ENCODE data around the gene KCNJ9.

The KCNJ9 gene

DNA sequence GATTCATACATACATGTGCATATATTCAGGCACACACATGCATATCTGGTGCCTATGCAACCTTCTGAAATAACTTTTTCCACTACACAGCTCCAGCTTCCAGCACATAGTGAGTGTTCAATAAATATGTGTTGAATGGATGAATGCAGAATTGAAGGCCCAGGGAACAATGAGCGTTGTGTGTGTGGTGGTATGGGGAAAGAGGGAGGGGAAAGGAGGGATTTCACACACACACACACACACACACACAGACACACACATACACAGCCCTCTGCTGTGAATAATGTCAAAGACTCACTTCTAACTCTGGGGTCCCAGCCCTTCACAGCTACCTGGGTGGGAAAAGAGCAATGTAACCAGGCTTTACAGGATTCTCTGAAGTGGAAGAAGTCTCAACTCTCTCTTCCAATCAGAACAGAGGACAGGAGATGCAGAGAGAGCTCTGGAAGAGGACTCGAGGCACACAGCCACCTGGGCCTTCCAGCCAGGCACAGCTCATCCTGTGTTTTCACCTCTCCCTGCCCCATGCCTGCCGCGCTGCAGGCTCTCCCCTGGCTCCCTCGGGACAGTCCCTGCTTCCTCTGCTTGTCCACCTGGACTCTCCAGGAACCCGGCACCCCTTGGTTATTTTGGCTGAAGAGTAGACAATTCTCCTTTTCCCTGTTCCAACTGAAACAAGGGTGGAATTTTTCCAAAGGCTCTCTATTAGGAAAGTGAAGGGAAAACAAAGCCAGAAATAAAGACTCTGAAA is 22.5 kb downstream of the KCNJ9 start:
- no peak overlapping the region for H2BK120ac ChIP-seq (ENCODE audit: insufficient read depth, low read length, poor library complexity)
- no peak overlapping the region for H2AK5ac ChIP-seq (ENCODE audit: low read length)
- H2BK5ac ChIP-seq (ENCODE audit: low read depth, low read length, poor library complexity), result no peak overlapping the region
- no peaks in the 10 kb centered on the region for H3K79me1 ChIP-seq (ENCODE audit: low read length)
- no peak overlapping the region for H4K8ac ChIP-seq (ENCODE audit: low read depth, low read length)
- H3K79me2 ChIP-seq (ENCODE audit: control insufficient read depth, insufficient read depth, low read length, poor library complexity), result no peaks in the 10 kb centered on the region
- H2AFZ ChIP-seq (ENCODE audit: insufficient read depth, low read length, poor library complexity), result no peak overlapping the region
- H3K14ac ChIP-seq (ENCODE audit: low read length), result no peak overlapping the region
- H3K4me2 ChIP-seq (ENCODE audit: low read length), result no peak overlapping the region
- no peak overlapping the region for H2BK12ac ChIP-seq (ENCODE audit: low read length)
- no peak overlapping the region for H4K12ac ChIP-seq (ENCODE audit: low read depth, low read length)
- no peaks in the 10 kb centered on the region for H3K9me3 ChIP-seq (ENCODE audit: insufficient read depth, low read depth, low read length)
- H4K91ac ChIP-seq (ENCODE audit: low read depth, low read length), result no peak overlapping the region
- H3K27ac ChIP-seq (ENCODE audit: low read depth, low read length), result no peak overlapping the region
- no peak overlapping the region for H3K9ac ChIP-seq (ENCODE audit: low read length)
- H3K18ac ChIP-seq (ENCODE audit: low read length), result no peak overlapping the region
- no peak overlapping the region for H3K23ac ChIP-seq (ENCODE audit: low read length)
- peaks cover 3 to 6% of the 10 kb centered on the region in 2 experiments for H3K4me1 ChIP-seq (ENCODE audit: control insufficient read depth in 1 of 2, insufficient read depth in 2 of 2, low read length in 2 of 2)
- DNase-seq, result no peak
- no peak overlapping the region for H3K4me3 ChIP-seq (ENCODE audit: low read depth, low read length)
- no peaks in the 10 kb centered on the region for H3K27me3 ChIP-seq (ENCODE audit: insufficient read depth, low read length)
- H3K36me3 ChIP-seq (ENCODE audit: control insufficient read depth in 1 of 2, insufficient read depth in 2 of 2, low read length in 2 of 2), result no peaks in the 10 kb centered on the region
- WGBS (ENCODE audit: extremely low coverage, insufficient coverage, insufficient read length), result no CpG with 5 or more reads among the region's 6 CpGs
- no peak overlapping the region for H3K4ac ChIP-seq (ENCODE audit: low read depth, low read length)

DNA sequence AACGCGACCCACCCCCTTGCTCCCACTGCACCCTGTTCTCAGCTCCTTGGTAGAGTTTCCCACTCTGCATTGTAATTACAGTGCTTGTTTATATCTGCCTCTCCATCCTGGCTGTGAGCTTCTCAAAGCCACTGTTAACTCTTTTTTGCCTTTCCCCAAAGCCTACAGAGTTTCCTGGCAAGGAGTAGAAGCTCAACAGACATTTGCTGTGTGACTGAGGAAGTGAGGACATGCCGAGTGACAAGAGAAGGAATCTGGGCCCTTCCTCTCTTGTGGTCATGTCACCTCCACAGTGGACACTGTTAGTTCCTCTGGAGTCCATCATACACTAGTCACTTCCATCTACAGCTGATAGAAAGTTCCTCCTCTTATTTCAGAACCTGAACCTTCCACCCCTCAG is 23.1 kb downstream of the KCNJ9 start:
- Histone ChIP-seq H4K91ac (ENCODE audit: low read depth, low read length) (no peak overlapping the region), H2AK5ac (ENCODE audit: low read length) (no peak overlapping the region), H3K18ac (ENCODE audit: low read length) (no peak overlapping the region), H3K4ac (ENCODE audit: low read depth, low read length) (no peak overlapping the region), H3K9me3 (ENCODE audit: insufficient read depth, low read depth, low read length) (no peaks in the 10 kb centered on the region), H2BK12ac (ENCODE audit: low read length) (no peak overlapping the region), H3K36me3 (ENCODE audit: control insufficient read depth in 1 of 2, insufficient read depth in 2 of 2, low read length in 2 of 2) (no peaks in the 10 kb centered on the region), H3K23ac (ENCODE audit: low read length) (no peak overlapping the region), H3K79me1 (ENCODE audit: low read length) (no peaks in the 10 kb centered on the region), H4K12ac (ENCODE audit: low read depth, low read length) (no peak overlapping the region), H2BK5ac (ENCODE audit: low read depth, low read length, poor library complexity) (no peak overlapping the region), H3K27ac (ENCODE audit: low read depth, low read length) (no peak overlapping the region), H3K4me2 (ENCODE audit: low read length) (no peak overlapping the region), H3K9ac (ENCODE audit: low read length) (no peak overlapping the region), H2BK120ac (ENCODE audit: insufficient read depth, low read length, poor library complexity) (no peak overlapping the region), H3K79me2 (ENCODE audit: control insufficient read depth, insufficient read depth, low read length, poor library complexity) (no peaks in the 10 kb centered on the region), H3K4me3 (ENCODE audit: low read depth, low read length) (no peak overlapping the region), H3K4me1 (ENCODE audit: control insufficient read depth in 1 of 2, insufficient read depth in 2 of 2, low read length in 2 of 2) (peaks cover 3 to 4% of the 10 kb centered on the region in 2 experiments), H3K27me3 (ENCODE audit: insufficient read depth, low read length) (no peaks in the 10 kb centered on the region), H2AFZ (ENCODE audit: insufficient read depth, low read length, poor library complexity) (no peak overlapping the region), H4K8ac (ENCODE audit: low read depth, low read length) (no peak overlapping the region), H3K14ac (ENCODE audit: low read length) (no peak overlapping the region)
- WGBS (ENCODE audit: extremely low coverage, insufficient coverage, insufficient read length), result no CpG with 5 or more reads among the region's 3 CpGs
- DNase-seq, result no peak

DNA sequence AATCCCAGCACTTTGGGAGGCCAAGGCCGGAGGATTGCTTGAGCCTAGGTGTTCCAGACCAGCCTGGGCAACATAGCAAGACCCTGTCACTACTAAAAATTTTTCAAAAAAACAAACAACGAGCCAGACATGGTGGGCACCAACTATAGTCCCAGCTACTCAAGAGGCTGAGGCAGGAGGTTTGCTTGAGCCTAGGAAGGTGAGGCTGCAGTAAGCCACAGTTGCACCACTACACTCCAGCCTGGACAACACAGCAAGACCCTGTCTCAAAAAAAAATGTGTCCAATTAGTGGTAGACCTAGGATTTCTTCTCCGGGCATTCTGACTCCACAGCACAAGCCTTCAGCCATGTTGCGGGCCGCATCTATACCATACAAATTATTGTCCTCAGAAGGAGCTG is 23.8 kb downstream of the KCNJ9 start:
- Histone ChIP-seq H4K12ac (ENCODE audit: low read depth, low read length) (no peak overlapping the region), H3K14ac (ENCODE audit: low read length) (no peak overlapping the region), H3K9ac (ENCODE audit: low read length) (no peak overlapping the region), H3K4me2 (ENCODE audit: low read length) (no peak overlapping the region), H3K9me3 (ENCODE audit: insufficient read depth, low read depth, low read length) (no peaks in the 10 kb centered on the region), H2AFZ (ENCODE audit: insufficient read depth, low read length, poor library complexity) (no peak overlapping the region), H3K18ac (ENCODE audit: low read length) (no peak overlapping the region), H3K4ac (ENCODE audit: low read depth, low read length) (no peak overlapping the region), H2BK120ac (ENCODE audit: insufficient read depth, low read length, poor library complexity) (no peak overlapping the region), H3K4me1 (ENCODE audit: control insufficient read depth in 1 of 2, insufficient read depth in 2 of 2, low read length in 2 of 2) (peaks cover 3 to 4% of the 10 kb centered on the region in 2 experiments), H2BK12ac (ENCODE audit: low read length) (no peak overlapping the region), H3K27me3 (ENCODE audit: insufficient read depth, low read length) (no peaks in the 10 kb centered on the region), H4K8ac (ENCODE audit: low read depth, low read length) (no peak overlapping the region), H3K79me1 (ENCODE audit: low read length) (no peaks in the 10 kb centered on the region), H4K91ac (ENCODE audit: low read depth, low read length) (no peak overlapping the region), H3K27ac (ENCODE audit: low read depth, low read length) (no peak overlapping the region), H2BK5ac (ENCODE audit: low read depth, low read length, poor library complexity) (no peak overlapping the region), H3K23ac (ENCODE audit: low read length) (no peak overlapping the region), H3K4me3 (ENCODE audit: low read depth, low read length) (no peak overlapping the region), H2AK5ac (ENCODE audit: low read length) (no peak overlapping the region), H3K79me2 (ENCODE audit: control insufficient read depth, insufficient read depth, low read length, poor library complexity) (no peaks in the 10 kb centered on the region), H3K36me3 (ENCODE audit: control insufficient read depth in 1 of 2, insufficient read depth in 2 of 2, low read length in 2 of 2) (no peaks in the 10 kb centered on the region)
- no peak for DNase-seq
- WGBS (ENCODE audit: extremely low coverage, insufficient coverage, insufficient read length), result no CpG with 5 or more reads among the region's 5 CpGs

DNA sequence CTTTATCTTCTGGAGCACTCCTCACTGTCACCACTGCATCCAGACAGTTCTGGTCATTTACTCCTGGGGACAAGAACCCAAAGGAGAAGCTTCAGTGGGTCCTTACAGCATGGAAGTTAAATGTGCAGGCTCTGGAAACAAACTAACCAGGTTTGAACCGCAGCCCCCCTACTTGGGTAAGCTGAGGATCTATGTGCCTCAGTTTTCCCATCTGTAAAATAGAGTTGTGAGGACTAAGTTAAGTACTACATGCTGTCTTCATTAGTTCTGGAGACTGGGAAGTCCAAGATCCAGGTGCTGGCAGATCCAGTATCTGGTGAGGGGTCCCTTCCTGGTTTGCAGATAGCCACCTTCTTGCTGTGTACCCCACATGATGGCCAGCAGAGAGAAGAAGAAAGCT is 26.2 kb downstream of the KCNJ9 start:
- no CpG with 5 or more reads among the region's 1 CpG for WGBS (ENCODE audit: extremely low coverage, insufficient coverage, insufficient read length)
- H4K91ac ChIP-seq (ENCODE audit: low read depth, low read length), result no peak overlapping the region
- no peaks in the 10 kb centered on the region for H3K36me3 ChIP-seq (ENCODE audit: control insufficient read depth in 1 of 2, insufficient read depth in 2 of 2, low read length in 2 of 2)

More for the DNA sequence above, 26.2 kb downstream of the KCNJ9 start:
- Histone ChIP-seq H3K27me3 (ENCODE audit: insufficient read depth, low read length) (no peaks in the 10 kb centered on the region), H3K4me3 (ENCODE audit: low read depth, low read length) (no peak overlapping the region), H3K9ac (ENCODE audit: low read length) (no peak overlapping the region), H3K79me1 (ENCODE audit: low read length) (no peaks in the 10 kb centered on the region), H2AK5ac (ENCODE audit: low read length) (no peak overlapping the region), H3K4me2 (ENCODE audit: low read length) (no peak overlapping the region), H4K12ac (ENCODE audit: low read depth, low read length) (no peak overlapping the region), H3K9me3 (ENCODE audit: insufficient read depth, low read depth, low read length) (peaks cover 2% of the 10 kb centered on the region), H2BK120ac (ENCODE audit: insufficient read depth, low read length, poor library complexity) (no peak overlapping the region), H3K27ac (ENCODE audit: low read depth, low read length) (no peak overlapping the region), H2BK5ac (ENCODE audit: low read depth, low read length, poor library complexity) (no peak overlapping the region), H2AFZ (ENCODE audit: insufficient read depth, low read length, poor library complexity) (no peak overlapping the region), H3K14ac (ENCODE audit: low read length) (no peak overlapping the region), H3K23ac (ENCODE audit: low read length) (no peak overlapping the region), H2BK12ac (ENCODE audit: low read length) (no peak overlapping the region), H4K8ac (ENCODE audit: low read depth, low read length) (no peak overlapping the region), H3K79me2 (ENCODE audit: control insufficient read depth, insufficient read depth, low read length, poor library complexity) (no peaks in the 10 kb centered on the region), H3K4ac (ENCODE audit: low read depth, low read length) (no peak overlapping the region), H3K18ac (ENCODE audit: low read length) (no peak overlapping the region), H3K4me1 (ENCODE audit: control insufficient read depth in 1 of 2, insufficient read depth in 2 of 2, low read length in 2 of 2) (peaks cover 0 to 4% of the 10 kb centered on the region in 2 experiments)
- no peak for DNase-seq

Data from trophoblast cell (in vitro differentiated cells and primary cell).